Testis (tissue), 5 donors: ENCODE measurements around the gene FGFR3. TPM values are rescaled to one million over a fixed set of nuclear protein-coding genes. Genes with fewer than 3 reads are reported as not detected.

Experiments used
- DNase-seq: peaks from one replicate; pipeline ENCODE4 v3.0.0-alpha.2; 2019
- H3K27ac ChIP-seq, 2 donors: fragments of 200-600 bp; sonication (generic); one replicate each; pipeline ENCODE4 v1.5.1; 2019
- H3K27me3 ChIP-seq: fragments of 200-600 bp; sonication (generic); one replicate; pipeline ENCODE4 v1.5.1; 2019
- H3K36me3 ChIP-seq: fragments of 200-600 bp; sonication (generic); one replicate; pipeline ENCODE4 v1.5.1; 2017; ENCODE audit warnings: low read depth; ENCODE audit errors: missing control alignments
- H3K4me1 ChIP-seq: fragments of 200-600 bp; sonication (generic); one replicate; pipeline ENCODE4 v1.5.1; 2019
- H3K4me3 ChIP-seq, 2 donors: fragments of 200-600 bp; sonication (generic); one replicate each; pipeline ENCODE4 v1.5.1; 2017 to 2019
- H3K9me3 ChIP-seq: fragments of 200-600 bp; sonication (generic); one replicate; pipeline ENCODE4 v1.5.1; 2017
- CTCF ChIP-seq, 3 experiments: fragments of 450-650 bp in 2 of 3; fragments of 200-600 bp in 1 of 3; sonication (generic) in 1 of 3; IDR thresholded peaks; one replicate each; pipeline ENCODE4 v1.5.1; 2016 to 2019; ENCODE audit warnings: antibody characterized with exemption in 3 of 3, mild to moderate bottlenecking in 2 of 3, moderate library complexity in 1 of 3
- POLR2A ChIP-seq: fragments of 450-650 bp; IDR thresholded peaks from one replicate; pipeline ENCODE4 v1.6.1; 2017; ENCODE audit warnings: antibody characterized with exemption, mild to moderate bottlenecking, moderate library complexity
- WGBS, 2 donors: methylation state at CpG; one replicate each; pipeline ENCODE4 v1.1.5; 2018; 5-methylcytosine and 5-hydroxymethylcytosine counted together
- intact Hi-C: fragments of 100-400 bp; cut with DNase I; formaldehyde crosslinking; loops from one replicate; pipeline ENCODE4 v1.15.1; 2023; ENCODE audit warnings: low total_unique reads
- long read RNA-seq, 2 donors: transcript quantifications; one replicate each; lab custom pipeline, GENCODE V29; 2026
- polyA plus RNA-seq: library from polyadenylated mRNA; stranded (reverse); fragments of 350-450 nt; fragmentation: Illumina TruSeq; extraction: RNeasy Lipid Tissue Mini Kit (QIAGEN cat#74804); gene quantifications from one replicate; pipeline ENCODE4 v1.2.3, GENCODE V29; 2014; ENCODE audit warnings: low read depth, low replicate concordance; ENCODE audit not compliant: insufficient read depth
- total RNA-seq, 2 donors: library from RNA; depleted of rRNA; stranded (reverse); fragments of >200 nt; gene quantifications; one replicate each; pipeline ENCODE4 v1.2.3, GENCODE V29; 2016

The FGFR3 gene
- 10 to 100 TPM; 79.6 to 93.7 TPM for total RNA-seq
- polyA plus RNA-seq: 39.2 TPM
- long read RNA-seq, donor 1, full-length matches to known transcripts: 3 of 3 reads
- long read RNA-seq, donor 1, partial matches to known transcripts: 0 of 3 reads
- long read RNA-seq, donor 1, other reads (novel, unspliced or antisense): 0 of 3 reads
- long read RNA-seq, donor 2, full-length matches to known transcripts: 1 of 32 reads
- long read RNA-seq, donor 2, partial matches to known transcripts: 31 of 32 reads
- long read RNA-seq, donor 2, other reads (novel, unspliced or antisense): 0 of 32 reads

DNA sequence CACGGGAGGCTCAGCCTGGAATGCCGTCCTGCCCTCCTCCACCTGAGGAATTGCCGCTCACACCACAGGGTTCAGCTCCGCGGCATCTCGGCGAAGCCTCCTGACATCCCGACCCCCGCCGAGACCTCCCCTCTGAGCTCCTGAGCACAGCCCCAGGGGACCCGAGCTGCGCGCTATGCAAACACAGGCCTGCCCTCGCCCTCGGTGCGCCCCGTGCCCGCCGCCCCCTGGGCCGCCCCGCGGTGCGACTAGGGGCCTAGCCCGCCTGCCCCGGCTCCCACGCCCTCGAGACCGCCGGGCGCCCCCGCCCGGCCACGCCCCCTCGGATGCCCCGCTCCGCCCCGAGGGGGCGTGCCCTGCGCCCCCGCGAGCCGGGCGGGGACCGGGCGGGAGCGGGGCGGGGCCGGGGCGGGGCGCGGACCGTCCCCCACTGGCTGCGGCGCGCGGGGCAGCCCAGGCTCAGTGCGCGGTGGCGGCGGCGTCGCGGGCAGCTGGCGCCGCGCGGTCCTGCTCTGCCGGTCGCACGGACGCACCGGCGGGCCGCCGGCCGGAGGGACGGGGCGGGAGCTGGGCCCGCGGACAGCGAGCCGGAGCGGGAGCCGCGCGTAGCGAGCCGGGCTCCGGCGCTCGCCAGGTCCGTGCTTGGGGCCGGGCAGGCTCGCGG is at the start of gene FGFR3:
FGFR3 (plus strand) TSS at position 462 of the 664 bp plus-strand sequence. CDS start 642 bp downstream, outside the sequence.
- 1% methylated on average over 69 of the region's 95 CpGs; no CpG with 5 or more reads in 1 of the 2 donors for WGBS, 2 donors
- peak; percentile 26 for DNase-seq
- H3K9me3 ChIP-seq: no peaks in the 10 kb centered on the region
- H3K27me3 ChIP-seq: no peaks in the 10 kb centered on the region
- H3K36me3 ChIP-seq: no peaks in the 10 kb centered on the region
- no peak within 1 kb of the TSS for H3K27ac ChIP-seq
- H3K4me3 ChIP-seq: peak within 1 kb of the TSS; percentile 31 to 50
- intact Hi-C loops: no loop called here
- TF ChIP-seq CTCF (IDR thresholded peaks at IDR 0.05) (no peak), POLR2A (no peak)
- H3K4me1 ChIP-seq: peaks cover 9% of the 10 kb centered on the region

- intact Hi-C loops: no loop called here
- Histone ChIP-seq H3K27ac (no peak overlapping the region), H3K27me3 (no peaks in the 10 kb centered on the region), H3K4me3 (no peak overlapping the region), H3K9me3 (no peaks in the 10 kb centered on the region), H3K36me3 (no peaks in the 10 kb centered on the region), H3K4me1 (no peaks in the 10 kb centered on the region)
- DNase-seq: no peak
- TF ChIP-seq CTCF (IDR thresholded peaks at IDR 0.05): no peak
- no peak for TF ChIP-seq POLR2A
- 76 to 93% methylated on average over 7 to 12 of the region's 12 CpGs for WGBS, 2 donors
Measured at GRCh38 chr4:1743551-1743950, 49.5 kb upstream of the FGFR3 start.

DNA sequence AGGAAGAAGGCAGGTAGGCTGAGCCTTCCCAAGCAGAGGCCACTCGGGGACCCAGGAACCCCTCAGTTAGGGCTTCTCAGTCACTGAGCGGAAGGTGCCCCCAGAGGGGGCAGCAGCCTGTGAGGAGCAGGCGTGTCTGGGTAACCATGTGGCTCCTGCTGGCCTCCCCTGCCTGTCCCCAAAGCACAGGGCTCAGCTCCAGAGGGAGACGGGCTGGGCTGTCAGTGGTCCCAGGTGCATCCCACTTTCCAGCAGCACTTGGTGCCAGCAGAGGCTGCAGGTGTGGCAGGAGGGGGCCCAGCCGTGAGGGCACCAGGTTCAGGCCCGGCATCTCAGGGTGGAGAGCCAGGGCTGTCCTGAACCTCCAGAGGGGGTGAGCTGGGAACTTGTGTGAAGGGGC is 49.1 kb upstream of the FGFR3 start:
- no peak for TF ChIP-seq CTCF (IDR thresholded peaks at IDR 0.05)
- TF ChIP-seq POLR2A: no peak
- Histone ChIP-seq H3K9me3 (no peaks in the 10 kb centered on the region), H3K36me3 (no peaks in the 10 kb centered on the region), H3K4me1 (no peaks in the 10 kb centered on the region), H3K27ac (no peak overlapping the region), H3K4me3 (no peak overlapping the region), H3K27me3 (no peaks in the 10 kb centered on the region)
- DNase-seq: no peak
- intact Hi-C loops: no loop called here
- 93 to 100% methylated on average over 2 to 6 of the region's 6 CpGs for WGBS, 2 donors

DNA sequence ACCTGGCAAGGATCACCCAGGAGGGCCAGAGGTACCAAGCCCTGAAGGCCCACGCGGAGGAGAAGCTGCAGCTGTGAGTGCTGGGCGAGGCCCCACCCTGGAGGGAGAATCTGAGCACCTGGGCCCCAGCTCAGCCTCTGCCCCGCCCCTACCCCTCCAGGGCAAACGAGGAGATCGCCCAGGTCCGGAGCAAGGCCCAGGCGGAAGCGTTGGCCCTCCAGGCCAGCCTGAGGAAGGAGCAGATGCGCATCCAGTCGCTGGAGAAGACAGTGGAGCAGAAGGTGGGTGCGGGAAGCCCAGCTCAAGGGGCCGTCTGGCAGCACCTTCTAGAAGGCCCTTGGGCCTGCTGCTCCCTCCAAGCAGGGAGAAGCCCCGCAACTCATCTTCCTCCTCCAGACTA is 48.5 kb upstream of the FGFR3 start:
- intact Hi-C loops: no loop called here
- WGBS, 2 donors: 90 to 93% methylated on average over 14 of the region's 14 CpGs

More for the DNA sequence above, 48.5 kb upstream of the FGFR3 start:
- TF ChIP-seq POLR2A (no peak), CTCF (IDR thresholded peaks at IDR 0.05) (no peak)
- Histone ChIP-seq H3K4me1 (no peaks in the 10 kb centered on the region), H3K4me3 (no peak overlapping the region), H3K36me3 (no peaks in the 10 kb centered on the region), H3K9me3 (no peaks in the 10 kb centered on the region), H3K27ac (no peak overlapping the region), H3K27me3 (no peaks in the 10 kb centered on the region)
- no peak for DNase-seq
